ENCODE data around the gene PNO1. TPM values are rescaled to one million over a fixed set of nuclear protein-coding genes. Genes with fewer than 3 reads are reported as not detected.

Gene PNO1
- total and polyA plus RNA-seq, 9 of the 15 experiments (the other 6 are each of a cell fraction or from before 2014, with no cell fraction given): 11.8 to 81.7 (median 41.1) TPM

GRCh38 chr2:68218343-68218901, 60.7 kb downstream of the PNO1 start (continued):
- TF ChIP-seq ID3 (CRISPR knock-in tag; IDR thresholded peaks at IDR 0.05) (no peak), ID3 (tag; IDR thresholded peaks at IDR 0.05) (no peak), KAT2B (IDR thresholded peaks at IDR 0.05; ENCODE audit: low read depth, low read length) (no peak), HNRNPK (IDR thresholded peaks at IDR 0.05; ENCODE audit: low read depth, low read length, poor library complexity, severe bottlenecking) (no peak), ESRRA (IDR thresholded peaks at IDR 0.05; ENCODE audit: borderline replicate concordance, low read depth) (no peak), GTF3C2 (IDR thresholded peaks at IDR 0.05; ENCODE audit: borderline replicate concordance, extremely low read depth, insufficient read length) (no peak), PHF21A (IDR thresholded peaks at IDR 0.05; ENCODE audit: borderline replicate concordance, low read depth) (no peak), ZNF12 (CRISPR knock-in tag; IDR thresholded peaks at IDR 0.05) (no peak)
